Measurements from ENCODE around the gene PCDHA13.
"Not testable (repeated sequence)": the region's sequence is repeated elsewhere in the genome, so short reads cannot be mapped to it uniquely, and the experiment has no call there.

PCDHA13 gene

GRCh38 chr5:140881889-140882590 is at the start of gene PCDHA13:
Gene PCDHA13 (plus strand): TSS chr5:140882124. CDS start chr5:140882269, 145 bp downstream.
- no peak for DNase-seq

GRCh38 chr5:140833993-140834392 is 47.9 kb upstream of the PCDHA13 start, which contains the start of gene PCDHA7:
Gene PCDHA7 (plus strand): TSS chr5:140834269. CDS start chr5:140834384, 115 bp downstream.
- no peak for DNase-seq

GRCh38 chr5:140834439-140835008 is 47.4 kb upstream of the PCDHA13 start:
- DNase-seq, result not testable (repeated sequence)

- no peak for DNase-seq
Measured at GRCh38 chr5:140835622-140836510, 46.1 kb upstream of the PCDHA13 start.

- peak; percentile 53 for DNase-seq
Measured at GRCh38 chr5:140840978-140841962, 40.7 kb upstream of the PCDHA13 start, which contains the start of gene PCDHA8. Gene PCDHA8 (plus strand): TSS chr5:140841187. CDS start chr5:140841322, 135 bp downstream.

- DNase-seq, result no peak
Measured at GRCh38 chr5:140842798-140843733, 38.9 kb upstream of the PCDHA13 start.

- DNase-seq, result not testable (repeated sequence)
Measured at GRCh38 chr5:140848139-140849102, 33.5 kb upstream of the PCDHA13 start, which contains the start of gene PCDHA9. Gene PCDHA9 (plus strand): TSS chr5:140848382. CDS start chr5:140848496, 114 bp downstream.

- not testable (repeated sequence) for DNase-seq
Measured at GRCh38 chr5:140849831-140850634, 31.9 kb upstream of the PCDHA13 start.

GRCh38 chr5:140855772-140856674 is 25.9 kb upstream of the PCDHA13 start, which contains the start of gene PCDHA10:
Gene PCDHA10 (plus strand): TSS chr5:140855897. CDS start chr5:140856049, 152 bp downstream.
- DNase-seq, result no peak

- DNase-seq, result no peak
Measured at GRCh38 chr5:140857177-140857986, 24.5 kb upstream of the PCDHA13 start.

- no peak for DNase-seq
Measured at GRCh38 chr5:140857987-140858240, 24.0 kb upstream of the PCDHA13 start.

GRCh38 chr5:140862441-140863295 is 19.3 kb upstream of the PCDHA13 start:
- DNase-seq, result no peak

GRCh38 chr5:140868721-140869554 is 13.0 kb upstream of the PCDHA13 start, which contains the start of gene PCDHA11:
Gene PCDHA11 (plus strand): TSS chr5:140868957. CDS start chr5:140869104, 147 bp downstream.
- DNase-seq, result no peak

- no peak for DNase-seq
Measured at GRCh38 chr5:140869555-140869886, 12.4 kb upstream of the PCDHA13 start.
